IPS-15b (cell line): ENCODE results near the gene ANGPTL2.
"Not testable (repeated sequence)": the region's sequence is repeated elsewhere in the genome, so short reads cannot be mapped to it uniquely, and the experiment has no call there.

Source experiments
- H3K27me3 ChIP-seq: one replicate; pipeline ENCODE4 v1.6.1; 2013; ENCODE audit warnings: low read length; ENCODE audit not compliant: control insufficient read depth, insufficient read depth
- H3K36me3 ChIP-seq: one replicate; pipeline ENCODE4 v1.6.1; 2013; ENCODE audit warnings: low read length; ENCODE audit not compliant: control insufficient read depth, insufficient read depth
- H3K4me1 ChIP-seq: one replicate; pipeline ENCODE4 v1.6.1; 2013; ENCODE audit warnings: mild to moderate bottlenecking, low read length; ENCODE audit not compliant: control insufficient read depth, insufficient read depth
- H3K4me3 ChIP-seq: one replicate; pipeline ENCODE4 v1.5.1; 2013; ENCODE audit warnings: low read depth, low read length
- H3K9ac ChIP-seq: one replicate; pipeline ENCODE4 v1.6.1; 2013; ENCODE audit warnings: low read depth, mild to moderate bottlenecking, low read length
- H3K9me3 ChIP-seq: one replicate; pipeline ENCODE4 v1.6.1; 2013; ENCODE audit warnings: mild to moderate bottlenecking, low read length; ENCODE audit not compliant: control insufficient read depth, insufficient read depth

Gene ANGPTL2

GRCh38 chr9:127149463-127150390 lies 27.3 kb upstream of the ANGPTL2 start:
- Histone ChIP-seq H3K4me3 (no peak overlapping the region), H3K4me1 (no peaks in the 10 kb centered on the region), H3K36me3 (no peaks in the 10 kb centered on the region), H3K27me3 (no peaks in the 10 kb centered on the region), H3K9me3 (no peaks in the 10 kb centered on the region), H3K9ac (no peak overlapping the region)

DNA sequence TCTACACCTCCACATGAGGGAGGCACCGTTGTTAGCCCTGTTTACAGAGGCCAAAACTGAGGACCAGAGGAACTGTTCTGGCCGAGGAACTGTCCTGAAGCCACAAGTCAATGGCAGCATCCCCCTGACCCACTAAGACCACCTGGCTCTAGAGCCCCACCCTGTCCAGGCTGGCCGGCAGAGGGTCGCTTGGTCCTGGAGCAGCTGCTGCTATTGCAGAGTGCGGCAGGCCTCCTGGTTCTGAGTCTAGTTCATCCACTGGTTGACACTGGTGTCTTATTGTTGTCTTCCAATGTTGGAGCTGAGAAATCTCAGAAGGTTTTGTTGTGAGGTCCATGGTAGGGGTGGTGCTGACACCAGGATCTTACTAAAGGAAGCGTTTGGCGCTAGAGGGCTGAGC lies 26.6 kb upstream of the ANGPTL2 start:
- H3K36me3 ChIP-seq, result no peaks in the 10 kb centered on the region
- H3K4me1 ChIP-seq, result no peaks in the 10 kb centered on the region
- H3K27me3 ChIP-seq, result no peaks in the 10 kb centered on the region
- H3K9me3 ChIP-seq, result no peaks in the 10 kb centered on the region
- no peak overlapping the region for H3K9ac ChIP-seq
- H3K4me3 ChIP-seq, result no peak overlapping the region

- no peaks in the 10 kb centered on the region for H3K4me1 ChIP-seq
- H3K9me3 ChIP-seq, result no peaks in the 10 kb centered on the region
- H3K9ac ChIP-seq, result no peak overlapping the region
- no peak overlapping the region for H3K4me3 ChIP-seq
- no peaks in the 10 kb centered on the region for H3K27me3 ChIP-seq
- H3K36me3 ChIP-seq, result no peaks in the 10 kb centered on the region
Observed at GRCh38 chr9:127148014-127148413, 25.6 kb upstream of the ANGPTL2 start.

GRCh38 chr9:127147251-127147650 lies 24.8 kb upstream of the ANGPTL2 start:
- no peaks in the 10 kb centered on the region for H3K36me3 ChIP-seq
- no peak overlapping the region for H3K4me3 ChIP-seq
- H3K9me3 ChIP-seq, result no peaks in the 10 kb centered on the region
- no peaks in the 10 kb centered on the region for H3K27me3 ChIP-seq
- H3K9ac ChIP-seq, result no peak overlapping the region
- H3K4me1 ChIP-seq, result peaks cover 4% of the 10 kb centered on the region

DNA sequence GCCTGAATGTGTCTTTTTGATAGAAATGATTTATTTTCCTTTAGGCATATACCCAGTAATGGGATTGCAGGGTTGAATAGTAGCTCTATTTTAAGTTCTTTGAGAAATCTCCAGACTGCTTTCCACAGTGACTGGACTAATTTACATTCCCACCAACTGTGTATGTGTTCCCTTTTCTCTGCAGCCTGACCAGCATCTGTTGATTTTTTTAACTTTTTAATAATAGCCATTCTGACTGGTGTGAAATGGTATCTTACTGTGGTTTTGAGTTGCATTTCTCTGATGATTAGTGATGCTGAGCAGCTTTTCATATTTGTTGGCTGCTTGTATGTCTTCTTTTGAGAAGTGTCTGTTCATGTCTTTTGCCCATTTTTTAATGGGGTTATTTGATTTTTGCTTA lies 24.4 kb upstream of the ANGPTL2 start:
- H3K9ac ChIP-seq, H3K36me3 ChIP-seq, H3K27me3 ChIP-seq, H3K9me3 ChIP-seq, H3K4me1 ChIP-seq, H3K4me3 ChIP-seq: not testable (repeated sequence)

- Histone ChIP-seq H3K36me3 (no peaks in the 10 kb centered on the region), H3K9me3 (no peaks in the 10 kb centered on the region), H3K4me1 (peaks cover 5% of the 10 kb centered on the region), H3K9ac (no peak overlapping the region), H3K4me3 (no peak overlapping the region), H3K27me3 (no peaks in the 10 kb centered on the region)
Observed at GRCh38 chr9:127144670-127145445, 22.4 kb upstream of the ANGPTL2 start.

DNA sequence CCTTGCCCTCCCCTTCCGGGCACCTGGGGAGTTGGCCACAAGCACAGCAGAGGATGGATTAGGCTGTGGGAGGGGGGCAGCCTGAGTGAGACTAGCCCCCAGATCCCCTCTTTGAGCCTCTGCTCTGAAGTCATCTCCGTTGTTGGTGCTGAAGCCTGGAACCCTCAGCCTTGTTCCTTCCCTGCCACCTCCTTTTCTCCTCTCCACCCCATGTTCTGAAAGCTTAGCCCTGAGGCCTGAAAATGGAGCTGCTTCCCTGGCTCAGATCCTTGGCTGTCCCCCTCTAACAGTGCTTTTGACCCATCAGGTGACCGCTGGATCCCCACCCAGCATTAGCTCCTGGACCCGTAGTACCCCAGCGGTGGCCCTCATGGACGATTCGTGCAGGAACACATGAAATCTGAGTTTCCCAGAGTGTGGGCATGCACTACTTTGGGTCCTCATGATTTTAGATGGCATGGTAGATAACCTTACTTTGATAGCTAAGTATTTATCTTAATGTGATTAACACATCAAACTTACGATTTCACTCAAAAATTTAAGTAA lies 21.6 kb upstream of the ANGPTL2 start:
- H3K9me3 ChIP-seq, result no peaks in the 10 kb centered on the region
- H3K4me1 ChIP-seq, result peaks cover 5% of the 10 kb centered on the region

DNA sequence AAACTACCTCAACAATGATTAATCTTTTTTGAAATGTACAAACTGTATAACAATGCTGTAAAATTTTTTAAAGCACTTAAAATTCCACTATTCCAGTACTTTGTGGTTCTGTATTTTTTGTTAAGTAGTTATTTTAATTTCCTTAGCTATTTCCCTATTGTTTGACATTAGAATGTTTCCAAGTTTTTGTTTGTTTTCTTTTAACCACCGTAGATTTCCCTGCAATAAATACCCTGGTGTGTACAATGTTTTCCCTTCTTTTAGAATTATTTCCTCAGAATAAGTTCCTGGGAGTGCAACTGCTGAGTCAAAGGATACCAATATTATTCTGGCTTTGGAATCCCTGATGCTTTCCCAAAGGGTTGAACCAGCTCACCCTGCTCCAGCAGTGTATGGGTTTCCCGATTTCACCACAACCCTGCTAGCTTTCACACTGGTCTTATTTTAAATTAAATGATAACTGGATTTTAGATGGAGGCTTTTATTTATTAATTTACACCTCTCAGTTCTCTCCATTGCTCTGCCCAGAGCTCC lies 20.6 kb upstream of the ANGPTL2 start:
- H3K4me1 ChIP-seq, result peaks cover 5% of the 10 kb centered on the region
- no peaks in the 10 kb centered on the region for H3K27me3 ChIP-seq
- no peak overlapping the region for H3K4me3 ChIP-seq
- H3K9me3 ChIP-seq, result no peaks in the 10 kb centered on the region
- peaks cover 1% of the 10 kb centered on the region for H3K36me3 ChIP-seq
- H3K9ac ChIP-seq, result no peak overlapping the region

More for the DNA sequence above, 21.6 kb upstream of the ANGPTL2 start:
- no peak overlapping the region for H3K9ac ChIP-seq
- no peak overlapping the region for H3K4me3 ChIP-seq
- no peaks in the 10 kb centered on the region for H3K27me3 ChIP-seq
- no peaks in the 10 kb centered on the region for H3K36me3 ChIP-seq

DNA sequence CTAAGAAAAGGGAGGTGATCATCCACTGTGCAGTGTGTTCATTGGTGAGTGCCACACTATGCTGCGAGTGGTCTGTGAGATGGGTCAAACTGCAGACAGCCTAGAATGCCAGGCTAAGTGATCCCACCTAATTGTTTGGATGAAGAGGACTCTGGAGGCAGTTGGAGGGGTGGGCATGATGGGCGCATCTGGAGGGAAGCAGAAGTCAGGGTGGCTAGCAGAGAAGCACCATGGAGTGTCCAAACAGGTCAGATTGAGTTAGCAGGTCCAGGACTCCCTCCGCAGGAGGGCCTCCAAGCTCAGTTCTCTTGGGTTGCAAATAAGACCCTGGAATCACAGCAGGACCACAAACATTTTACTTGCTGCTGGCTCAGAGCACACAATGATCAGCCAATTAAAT lies 19.9 kb upstream of the ANGPTL2 start:
- no peaks in the 10 kb centered on the region for H3K27me3 ChIP-seq

GRCh38 chr9:127140842-127141675 lies 18.6 kb upstream of the ANGPTL2 start:
- no peak overlapping the region for H3K9ac ChIP-seq
- H3K4me1 ChIP-seq, result peaks cover 5% of the 10 kb centered on the region
- H3K36me3 ChIP-seq, result peaks cover 2% of the 10 kb centered on the region
- H3K9me3 ChIP-seq, result no peaks in the 10 kb centered on the region
- no peaks in the 10 kb centered on the region for H3K27me3 ChIP-seq
- H3K4me3 ChIP-seq, result no peak overlapping the region

More for the DNA sequence above, 19.9 kb upstream of the ANGPTL2 start:
- Histone ChIP-seq H3K4me3 (no peak overlapping the region), H3K4me1 (peaks cover 5% of the 10 kb centered on the region), H3K9ac (no peak overlapping the region), H3K9me3 (no peaks in the 10 kb centered on the region), H3K36me3 (peaks cover 2% of the 10 kb centered on the region)

DNA sequence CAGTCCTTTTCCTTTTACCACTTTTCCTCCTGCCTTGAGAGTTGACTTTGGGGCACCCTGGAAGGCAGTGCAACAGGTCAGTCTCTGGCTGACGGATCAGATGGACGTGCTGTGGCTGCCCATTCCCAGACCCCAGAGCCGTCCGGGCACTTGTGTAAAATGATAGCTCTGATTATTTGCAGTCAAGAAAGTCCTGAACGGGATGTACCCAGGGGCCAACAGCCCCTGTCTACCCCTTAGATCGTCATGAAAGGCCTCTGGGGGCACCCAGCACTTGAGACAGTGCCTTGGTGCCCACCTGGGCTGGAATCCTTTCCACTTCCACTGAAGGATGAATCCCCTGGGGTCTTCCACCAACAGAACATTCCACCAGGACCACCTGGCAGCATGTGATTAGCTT lies 17.7 kb upstream of the ANGPTL2 start:
- Histone ChIP-seq H3K9ac (no peak overlapping the region), H3K27me3 (no peaks in the 10 kb centered on the region), H3K9me3 (no peaks in the 10 kb centered on the region), H3K4me1 (peaks cover 5% of the 10 kb centered on the region), H3K36me3 (peaks cover 2% of the 10 kb centered on the region), H3K4me3 (no peak overlapping the region)
